ENCODE data around the gene LOXL1. TPM values are rescaled to one million over a fixed set of nuclear protein-coding genes. Genes with fewer than 3 reads are reported as not detected.

Gene LOXL1
- total and polyA plus RNA-seq, 2 donors (not counting 1 experiment from before 2014, with no cell fraction given) = 65.6 to 163 TPM

DNA sequence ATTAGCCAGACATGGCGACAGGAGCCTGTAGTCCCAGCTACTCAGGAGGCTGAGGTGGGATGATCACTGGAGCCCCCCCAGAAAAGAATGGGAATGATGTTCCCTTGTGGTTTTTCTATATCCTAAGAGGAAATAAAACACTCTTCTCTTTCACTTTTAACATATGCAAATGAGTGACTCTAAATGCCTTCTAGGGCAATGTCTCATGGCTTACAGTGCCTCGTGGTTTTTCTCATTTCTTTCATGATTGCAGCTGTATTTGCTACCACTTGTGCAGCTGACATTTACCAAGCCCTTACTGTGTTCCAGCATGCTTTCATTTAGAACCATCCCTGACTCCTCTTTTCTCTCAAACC, 39.5 kb downstream of the LOXL1 start:
- Histone ChIP-seq H3K4me2 (ENCODE audit: extremely low read depth, insufficient read depth, low read length) (peak overlapping the region; percentile 26), H3K79me2 (ENCODE audit: control insufficient read depth, insufficient read depth, low read length) (no peaks in the 10 kb centered on the region), H3K36me3 (ENCODE audit: control insufficient read depth, insufficient read depth, low read length) (no peaks in the 10 kb centered on the region), H3K4me1 (ENCODE audit: control insufficient read depth, extremely low read depth, insufficient read depth, low read length) (peaks cover 8% of the 10 kb centered on the region), H4K20me1 (ENCODE audit: control insufficient read depth, extremely low read depth, insufficient read depth, low read length) (no peaks in the 10 kb centered on the region), H3K9me3 (ENCODE audit: control insufficient read depth, insufficient read depth, low read depth, low read length) (no peaks in the 10 kb centered on the region), H3K27me3 (ENCODE audit: control insufficient read depth, insufficient read depth, low read length) (no peaks in the 10 kb centered on the region), H2AFZ (ENCODE audit: low read length) (no peak overlapping the region), H3K9ac (ENCODE audit: insufficient read depth, low read length) (no peak overlapping the region), H3K27ac (ENCODE audit: insufficient read depth, low read length) (no peak overlapping the region), H3K4me3 (replicated peaks in 1 of 4; ENCODE audit: control extremely low read depth in 1 of 4, insufficient read depth in 1 of 4, low read depth in 3 of 4, low read length in 4 of 4) (no peak overlapping the region)
- peak; percentile 66 for DNase-seq (ENCODE audit: low read depth in 2 of 2)
- no peak for TF ChIP-seq EZH2 (IDR thresholded peaks at IDR 0.05; ENCODE audit: low read length, missing control alignments)
- TF ChIP-seq, protein P1, sequence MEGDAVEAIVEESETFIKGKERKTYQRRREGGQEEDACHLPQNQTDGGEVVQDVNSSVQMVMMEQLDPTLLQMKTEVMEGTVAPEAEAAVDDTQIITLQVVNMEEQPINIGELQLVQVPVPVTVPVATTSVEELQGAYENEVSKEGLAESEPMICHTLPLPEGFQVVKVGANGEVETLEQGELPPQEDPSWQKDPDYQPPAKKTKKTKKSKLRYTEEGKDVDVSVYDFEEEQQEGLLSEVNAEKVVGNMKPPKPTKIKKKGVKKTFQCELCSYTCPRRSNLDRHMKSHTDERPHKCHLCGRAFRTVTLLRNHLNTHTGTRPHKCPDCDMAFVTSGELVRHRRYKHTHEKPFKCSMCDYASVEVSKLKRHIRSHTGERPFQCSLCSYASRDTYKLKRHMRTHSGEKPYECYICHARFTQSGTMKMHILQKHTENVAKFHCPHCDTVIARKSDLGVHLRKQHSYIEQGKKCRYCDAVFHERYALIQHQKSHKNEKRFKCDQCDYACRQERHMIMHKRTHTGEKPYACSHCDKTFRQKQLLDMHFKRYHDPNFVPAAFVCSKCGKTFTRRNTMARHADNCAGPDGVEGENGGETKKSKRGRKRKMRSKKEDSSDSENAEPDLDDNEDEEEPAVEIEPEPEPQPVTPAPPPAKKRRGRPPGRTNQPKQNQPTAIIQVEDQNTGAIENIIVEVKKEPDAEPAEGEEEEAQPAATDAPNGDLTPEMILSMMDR (conservative IDR thresholded peaks at IDR 0.05 in 1 of 2, IDR thresholded peaks at IDR 0.05 in 1 of 2; ENCODE audit: low read depth in 1 of 2, low read length in 2 of 2) = no peak

DNA sequence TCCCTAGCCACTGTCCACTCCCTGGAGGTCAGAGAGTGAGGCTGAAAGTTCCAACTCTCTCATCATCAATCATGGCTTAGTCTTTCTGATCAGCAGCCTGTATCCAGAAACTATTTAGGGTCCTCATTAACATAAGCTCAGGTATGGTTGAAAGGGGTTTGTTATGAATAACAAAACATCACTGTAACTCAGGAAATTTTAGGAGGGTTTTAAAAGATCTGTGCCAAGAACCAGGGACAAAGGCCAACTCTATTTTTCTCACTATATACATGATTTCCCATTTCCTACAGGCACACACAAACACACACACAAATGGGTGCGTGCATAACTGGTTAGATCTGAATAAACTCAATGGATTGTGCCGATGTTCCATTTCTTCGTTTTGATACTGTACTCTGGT, 42.2 kb downstream of the LOXL1 start:
- H3K36me3 ChIP-seq (ENCODE audit: control insufficient read depth, insufficient read depth, low read length) = no peaks in the 10 kb centered on the region
- H3K4me3 ChIP-seq (replicated peaks in 1 of 4; ENCODE audit: control extremely low read depth in 1 of 4, insufficient read depth in 1 of 4, low read depth in 3 of 4, low read length in 4 of 4) = no peak overlapping the region
- TF ChIP-seq, protein P1 (conservative IDR thresholded peaks at IDR 0.05 in 1 of 2, IDR thresholded peaks at IDR 0.05 in 1 of 2; ENCODE audit: low read depth in 1 of 2, low read length in 2 of 2) = no peak
- no peak for TF ChIP-seq EZH2 (IDR thresholded peaks at IDR 0.05; ENCODE audit: low read length, missing control alignments)
- H4K20me1 ChIP-seq (ENCODE audit: control insufficient read depth, extremely low read depth, insufficient read depth, low read length) = no peaks in the 10 kb centered on the region
- no peak overlapping the region for H3K4me2 ChIP-seq (ENCODE audit: extremely low read depth, insufficient read depth, low read length)
- H3K27me3 ChIP-seq (ENCODE audit: control insufficient read depth, insufficient read depth, low read length) = no peaks in the 10 kb centered on the region
- no peaks in the 10 kb centered on the region for H3K79me2 ChIP-seq (ENCODE audit: control insufficient read depth, insufficient read depth, low read length)
- H3K4me1 ChIP-seq (ENCODE audit: control insufficient read depth, extremely low read depth, insufficient read depth, low read length) = peaks cover 15% of the 10 kb centered on the region
- H3K27ac ChIP-seq (ENCODE audit: insufficient read depth, low read length) = no peak overlapping the region
- no peak overlapping the region for H2AFZ ChIP-seq (ENCODE audit: low read length)
- H3K9me3 ChIP-seq (ENCODE audit: control insufficient read depth, insufficient read depth, low read depth, low read length) = no peaks in the 10 kb centered on the region
- no peak overlapping the region for H3K9ac ChIP-seq (ENCODE audit: insufficient read depth, low read length)
- no peak for DNase-seq (ENCODE audit: low read depth in 2 of 2)

- H3K9ac ChIP-seq (ENCODE audit: insufficient read depth, low read length) = no peak overlapping the region
- H3K36me3 ChIP-seq (ENCODE audit: control insufficient read depth, insufficient read depth, low read length) = no peaks in the 10 kb centered on the region
- H4K20me1 ChIP-seq (ENCODE audit: control insufficient read depth, extremely low read depth, insufficient read depth, low read length) = no peaks in the 10 kb centered on the region
- no peaks in the 10 kb centered on the region for H3K9me3 ChIP-seq (ENCODE audit: control insufficient read depth, insufficient read depth, low read depth, low read length)
- no peak for DNase-seq (ENCODE audit: low read depth in 2 of 2)
- peaks cover 15% of the 10 kb centered on the region for H3K4me1 ChIP-seq (ENCODE audit: control insufficient read depth, extremely low read depth, insufficient read depth, low read length)
- no peak overlapping the region for H3K27ac ChIP-seq (ENCODE audit: insufficient read depth, low read length)
- TF ChIP-seq, protein P1 (conservative IDR thresholded peaks at IDR 0.05 in 1 of 2, IDR thresholded peaks at IDR 0.05 in 1 of 2; ENCODE audit: low read depth in 1 of 2, low read length in 2 of 2) = no peak
- TF ChIP-seq EZH2 (IDR thresholded peaks at IDR 0.05; ENCODE audit: low read length, missing control alignments) = no peak
- H3K79me2 ChIP-seq (ENCODE audit: control insufficient read depth, insufficient read depth, low read length) = no peaks in the 10 kb centered on the region
- H3K4me2 ChIP-seq (ENCODE audit: extremely low read depth, insufficient read depth, low read length) = no peak overlapping the region
- no peak overlapping the region for H2AFZ ChIP-seq (ENCODE audit: low read length)
- H3K4me3 ChIP-seq (replicated peaks in 1 of 4; ENCODE audit: control extremely low read depth in 1 of 4, insufficient read depth in 1 of 4, low read depth in 3 of 4, low read length in 4 of 4) = no peak overlapping the region
- no peaks in the 10 kb centered on the region for H3K27me3 ChIP-seq (ENCODE audit: control insufficient read depth, insufficient read depth, low read length)
Observed at GRCh38 chr15:73969151-73969759, 43.0 kb downstream of the LOXL1 start.
